ENCODE measurements around the gene FBXL5. TPM values are rescaled to one million over a fixed set of nuclear protein-coding genes. Genes with fewer than 3 reads are reported as not detected.

FBXL5 gene
- total and polyA plus RNA-seq, 9 of the 15 experiments (the other 6 are each of a cell fraction or from before 2014, with no cell fraction given) = 6.0 to 35.2 (median 22.1) TPM

DNA sequence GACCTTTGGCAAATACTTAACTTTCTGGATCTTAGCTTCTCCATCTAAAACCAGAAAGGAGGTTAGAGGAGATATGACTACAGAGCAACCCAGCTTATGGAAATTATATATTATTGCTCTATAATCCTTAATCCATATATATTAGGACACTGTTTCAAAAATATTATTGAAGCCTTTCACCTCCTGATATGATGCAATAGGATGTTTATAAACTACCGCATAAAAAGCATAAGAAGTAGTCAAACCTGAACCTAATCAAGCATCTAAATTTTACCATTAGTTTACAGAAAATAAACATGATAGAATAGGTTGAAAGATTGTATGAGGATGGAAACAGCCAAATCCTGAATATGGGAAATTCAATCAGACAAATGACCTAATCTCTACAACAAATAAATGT lies 20.9 kb upstream of the FBXL5 start:
- Histone ChIP-seq H3K4me1 (replicated peaks in 1 of 2; ENCODE audit: control insufficient read depth in 2 of 2, insufficient read depth in 2 of 2, low read length in 2 of 2) (peaks cover under 1 to 16% of the 10 kb centered on the region in 2 experiments; a peak in 4 of 5 replicates), H4K20me1 (replicated peaks; ENCODE audit: control insufficient read depth, insufficient read depth, low read length) (no peaks in the 10 kb centered on the region), H3K9me1 (ENCODE audit: control insufficient read depth, insufficient read depth, low read length) (no peaks in the 10 kb centered on the region), H3K4me2 (ENCODE audit: insufficient read depth, low read length) (no peak overlapping the region), H3K27me3 (ENCODE audit: control insufficient read depth in 2 of 2, insufficient read depth in 2 of 2, low read length in 2 of 2) (no peaks in the 10 kb centered on the region), H3K79me2 (ENCODE audit: control insufficient read depth, insufficient read depth, low read length) (peaks cover 74% of the 10 kb centered on the region), H3K36me3 (ENCODE audit: control insufficient read depth, insufficient read depth, low read length) (peaks cover 7% of the 10 kb centered on the region; the same call in 2 of the 3 replicates), H2AFZ (ENCODE audit: low read depth, low read length) (no peak overlapping the region), H3K27ac (ENCODE audit: extremely low read depth, low read depth, low read length) (no peak overlapping the region), H3K4me3 (no peak overlapping the region), H3K9ac (ENCODE audit: insufficient read depth in 1 of 2, low read depth in 2 of 2, low read length in 2 of 2) (no peak overlapping the region), H3K9me3 (replicated peaks; ENCODE audit: control insufficient read depth, insufficient read depth, low read depth, low read length) (no peaks in the 10 kb centered on the region)
- DNase-seq (ENCODE audit: extremely low read depth in 1 of 4, low spot score in 3 of 4) (no peak), ATAC-seq (no peak), FAIRE-seq (no peak)
- POLR2A ChIA-PET = interaction anchor here (0.6 to 2.3 kb wide), 3 partner anchors 12 to 221 kb away, joined by 3 to 8 read pairs (median 3); no protein-coding TSS in a partner anchor
- CTCF ChIA-PET (ENCODE audit: low intra/inter-chr PET ratio) = no interaction called here
- in situ Hi-C loops (cut with MboI) = no loop called here
- BruUV-seq (replicated peaks) = no TSS peak
- intact Hi-C loops (cut with micrococcal nuclease) = no loop called here
- TF ChIP-seq PPARD (CRISPR knock-in tag; IDR thresholded peaks at IDR 0.05) (no peak), CEBPB (tag; IDR thresholded peaks at IDR 0.05) (peak; percentile 65), RBM22 (IDR thresholded peaks at IDR 0.05; ENCODE audit: low read depth, low read length, poor library complexity, severe bottlenecking) (no peak), KHSRP (IDR thresholded peaks at IDR 0.05) (no peak), ZNF282 (CRISPR knock-in tag; IDR thresholded peaks at IDR 0.05) (no peak), ATF7 (IDR thresholded peaks at IDR 0.05) (no peak), KAT7 (CRISPR knock-in tag; IDR thresholded peaks at IDR 0.05; ENCODE audit: borderline replicate concordance) (no peak), ELF4 (CRISPR knock-in tag; IDR thresholded peaks at IDR 0.05) (no peak), CEBPG (CRISPR knock-in tag; IDR thresholded peaks at IDR 0.05) (no peak), CEBPG (tag; conservative IDR thresholded peaks at IDR 0.05 in 1 of 2, IDR thresholded peaks at IDR 0.05 in 1 of 2) (peak; percentile 38 to 89; a peak in 2 of 4 replicates), ZNF764 (CRISPR knock-in tag; IDR thresholded peaks at IDR 0.05; ENCODE audit: low read depth) (no peak), ZNF134 (CRISPR knock-in tag; conservative IDR thresholded peaks at IDR 0.05) (no peak), ZNF77 (CRISPR knock-in tag; IDR thresholded peaks at IDR 0.05) (no peak), POLR3G (IDR thresholded peaks at IDR 0.05; ENCODE audit: extremely low read depth, insufficient read length, insufficient replicate concordance) (no peak)
- TF ChIP-seq, protein P1, sequence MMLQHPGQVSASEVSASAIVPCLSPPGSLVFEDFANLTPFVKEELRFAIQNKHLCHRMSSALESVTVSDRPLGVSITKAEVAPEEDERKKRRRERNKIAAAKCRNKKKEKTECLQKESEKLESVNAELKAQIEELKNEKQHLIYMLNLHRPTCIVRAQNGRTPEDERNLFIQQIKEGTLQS (IDR thresholded peaks at IDR 0.05) = peak; percentile 62
- TF ChIP-seq, protein P1 (CRISPR knock-in tag; conservative IDR thresholded peaks at IDR 0.05) = no peak
- WGBS (ENCODE audit: insufficient coverage, low coverage, missing lambda C conversion rate) = 100% methylated on average over 1 of the region's 1 CpG
